ENCODE data around the gene DYNC1H1.

- TF ChIP-seq ZNF521 (tag by site-specific recombination; IDR thresholded peaks at IDR 0.05): no peak
- TF ChIP-seq REST (tag by site-specific recombination; IDR thresholded peaks at IDR 0.05): no peak
- TF ChIP-seq ZNF223 (tag by site-specific recombination; IDR thresholded peaks at IDR 0.05): no peak
- TF ChIP-seq CTCF (tag by site-specific recombination; IDR thresholded peaks at IDR 0.05): no peak
- TF ChIP-seq ZNF239 (tag by site-specific recombination; IDR thresholded peaks at IDR 0.05): no peak
- no peak for TF ChIP-seq MYNN (tag by site-specific recombination; IDR thresholded peaks at IDR 0.05; ENCODE audit: borderline replicate concordance)
- no peak for TF ChIP-seq ZSCAN4 (tag by site-specific recombination; IDR thresholded peaks at IDR 0.05)
- no peak for TF ChIP-seq ZBTB1 (tag by site-specific recombination; IDR thresholded peaks at IDR 0.05)
- no peak for TF ChIP-seq ZBTB8A (tag by site-specific recombination; IDR thresholded peaks at IDR 0.05)
- no peak for TF ChIP-seq MZF1 (tag by site-specific recombination; IDR thresholded peaks at IDR 0.05; ENCODE audit: borderline replicate concordance)
- no peak for TF ChIP-seq SCRT1 (tag by site-specific recombination; IDR thresholded peaks at IDR 0.05; ENCODE audit: borderline replicate concordance)
Measured at GRCh38 chr14:102047808-102048540, 83.6 kb downstream of the DYNC1H1 start.
